Uterus (tissue), 4 donors: ENCODE data around the gene ZMPSTE24. TPM values are rescaled to one million over a fixed set of nuclear protein-coding genes. Genes with fewer than 3 reads are reported as not detected.

Source experiments
- DNase-seq, 2 donors: peaks; one replicate each; pipeline ENCODE4 v3.0.0-alpha.2; 2019 to 2020
- H3K27ac ChIP-seq, 2 donors: fragments of 200-600 bp; sonication (generic); 1 replicate in 1 of 2; 2 replicates in 1 of 2; pipeline ENCODE4 v1.5.1; 2016 to 2018
- H3K27me3 ChIP-seq, 2 donors: fragments of 200-600 bp; sonication (generic); one replicate each; pipeline ENCODE4 v1.5.1; 2018 to 2019; ENCODE audit warnings: control low read depth in 1 of 2
- H3K36me3 ChIP-seq, 2 donors: fragments of 200-600 bp; sonication (generic); one replicate each; pipeline ENCODE4 v1.5.1; 2019; ENCODE audit warnings: control low read depth in 1 of 2
- H3K4me1 ChIP-seq, 2 donors: fragments of 200-600 bp; sonication (generic); one replicate each; pipeline ENCODE4 v1.5.1; 2018 to 2019; ENCODE audit warnings: control low read depth in 1 of 2
- H3K4me3 ChIP-seq, 2 donors: fragments of 200-600 bp; sonication (generic); 1 replicate in 1 of 2; 2 replicates in 1 of 2; pipeline ENCODE4 v1.5.1; 2018 to 2019; ENCODE audit warnings: mild to moderate bottlenecking in 1 of 2
- H3K9me3 ChIP-seq, 2 donors: fragments of 200-600 bp; sonication (generic); one replicate each; pipeline ENCODE4 v1.5.1; 2019; ENCODE audit warnings: control low read depth in 1 of 2
- POLR2A ChIP-seq, 2 donors: fragments of 450-650 bp; IDR thresholded peaks; one replicate each; pipeline ENCODE4 v1.6.1; 2016; ENCODE audit warnings: antibody characterized with exemption in 2 of 2, mild to moderate bottlenecking in 1 of 2, moderate library complexity in 1 of 2
- intact Hi-C: fragments of 100-400 bp; cut with DNase I; formaldehyde crosslinking; loops from one replicate; pipeline ENCODE4 v1.15.1; 2023; ENCODE audit warnings: low total_unique reads
- total RNA-seq, 4 donors: library from RNA; depleted of rRNA in 3 of 4; stranded (reverse); fragments of >200 nt in 3 of 4; gene quantifications; one replicate each; pipeline versions ENCODE4 v1.1.0 to v1.2.4, GENCODE V29; 2014 to 2023
- TF ChIP-seq, protein P1 (sequence below), 4 experiments: fragments of 200-600 bp in 2 of 4; fragments of 450-650 bp in 2 of 4; sonication (generic) in 2 of 4; IDR thresholded peaks; one replicate each; pipeline ENCODE4 v1.5.1; 2016 to 2019; ENCODE audit warnings: antibody characterized with exemption in 4 of 4, mild to moderate bottlenecking in 2 of 4, moderate library complexity in 1 of 4
- donor health status: DM: yes; HTN: yes; CAD: no.

ZMPSTE24 gene
- total RNA-seq, 4 donors from 2014 or later = 17.9 to 79.1 (median 56.2) TPM

DNA sequence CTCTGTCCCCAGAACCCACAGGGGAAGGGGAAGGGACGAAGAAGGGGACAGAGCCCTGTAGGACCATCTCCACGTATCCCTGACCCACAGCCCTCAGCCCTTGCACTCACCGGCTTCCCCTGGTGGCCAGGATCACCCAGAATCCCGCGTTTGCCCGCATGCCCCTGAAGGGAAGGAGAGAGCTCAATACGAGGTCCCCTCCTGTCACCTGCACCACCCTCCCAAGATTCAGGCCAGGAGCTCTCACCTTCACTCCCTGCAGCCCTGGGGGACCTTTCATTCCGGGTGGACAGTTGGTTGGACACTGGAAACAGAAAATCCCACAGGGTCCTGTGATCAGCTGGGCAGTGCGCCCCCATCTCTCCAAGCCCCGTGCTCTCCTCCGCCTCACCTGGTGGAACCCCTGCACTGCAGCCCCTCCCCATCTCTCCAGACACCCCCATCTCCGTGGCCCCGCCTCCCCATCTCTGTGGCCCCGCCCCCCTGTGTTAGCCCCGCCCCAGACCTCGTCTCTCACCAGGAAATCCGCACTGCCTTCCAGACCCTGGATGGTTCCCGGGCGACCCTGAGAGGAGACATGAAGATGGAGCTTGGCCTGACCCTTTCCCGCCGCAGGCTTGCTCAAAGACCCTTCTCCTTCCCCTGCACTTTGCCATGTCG is 53.1 kb downstream of the ZMPSTE24 start:
- Histone ChIP-seq H3K36me3 (no peaks in the 10 kb centered on the region), H3K9me3 (no peaks in the 10 kb centered on the region), H3K27ac (no peak overlapping the region), H3K4me3 (no peak overlapping the region), H3K27me3 (no peaks in the 10 kb centered on the region), H3K4me1 (no peaks in the 10 kb centered on the region)
- intact Hi-C loops = loop anchor here (10.0 kb wide), 1 partner anchor 156 kb away; no protein-coding TSS in a partner anchor
- TF ChIP-seq POLR2A (IDR thresholded peaks at IDR 0.05) = no peak
- DNase-seq = no peak

DNA sequence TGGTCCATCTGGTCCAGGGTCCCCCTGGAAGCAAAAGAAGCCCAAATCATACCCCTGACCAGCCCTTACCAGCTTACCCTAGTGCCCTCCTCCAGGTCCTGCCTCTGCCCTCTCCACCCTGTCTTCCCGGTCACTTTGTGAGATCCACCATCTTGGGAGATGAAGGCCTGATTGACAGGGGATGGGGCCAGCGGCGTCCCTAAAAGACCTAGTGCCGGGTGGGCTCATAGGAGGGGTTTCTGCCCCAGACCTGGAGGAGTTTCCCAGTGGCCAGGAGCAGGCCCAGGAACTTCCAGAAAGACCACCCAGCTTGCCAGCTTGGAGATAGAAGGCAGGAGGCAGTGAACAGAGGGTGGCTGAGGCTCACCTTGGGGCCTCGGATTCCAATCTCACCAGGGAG is 53.7 kb downstream of the ZMPSTE24 start:
- no peaks in the 10 kb centered on the region for H3K36me3 ChIP-seq
- no peak overlapping the region for H3K27ac ChIP-seq
- no peaks in the 10 kb centered on the region for H3K9me3 ChIP-seq
- intact Hi-C loops = loop anchor here (10.0 kb wide), 1 partner anchor 157 kb away; no protein-coding TSS in a partner anchor
- no peak overlapping the region for H3K4me3 ChIP-seq
- H3K4me1 ChIP-seq = peaks cover 0 to 4% of the 10 kb centered on the region in 2 donors
- H3K27me3 ChIP-seq = peaks cover 0 to 4% of the 10 kb centered on the region in 2 donors
- TF ChIP-seq, protein P1, sequence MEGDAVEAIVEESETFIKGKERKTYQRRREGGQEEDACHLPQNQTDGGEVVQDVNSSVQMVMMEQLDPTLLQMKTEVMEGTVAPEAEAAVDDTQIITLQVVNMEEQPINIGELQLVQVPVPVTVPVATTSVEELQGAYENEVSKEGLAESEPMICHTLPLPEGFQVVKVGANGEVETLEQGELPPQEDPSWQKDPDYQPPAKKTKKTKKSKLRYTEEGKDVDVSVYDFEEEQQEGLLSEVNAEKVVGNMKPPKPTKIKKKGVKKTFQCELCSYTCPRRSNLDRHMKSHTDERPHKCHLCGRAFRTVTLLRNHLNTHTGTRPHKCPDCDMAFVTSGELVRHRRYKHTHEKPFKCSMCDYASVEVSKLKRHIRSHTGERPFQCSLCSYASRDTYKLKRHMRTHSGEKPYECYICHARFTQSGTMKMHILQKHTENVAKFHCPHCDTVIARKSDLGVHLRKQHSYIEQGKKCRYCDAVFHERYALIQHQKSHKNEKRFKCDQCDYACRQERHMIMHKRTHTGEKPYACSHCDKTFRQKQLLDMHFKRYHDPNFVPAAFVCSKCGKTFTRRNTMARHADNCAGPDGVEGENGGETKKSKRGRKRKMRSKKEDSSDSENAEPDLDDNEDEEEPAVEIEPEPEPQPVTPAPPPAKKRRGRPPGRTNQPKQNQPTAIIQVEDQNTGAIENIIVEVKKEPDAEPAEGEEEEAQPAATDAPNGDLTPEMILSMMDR (IDR thresholded peaks at IDR 0.05) = no peak
- no peak for TF ChIP-seq POLR2A (IDR thresholded peaks at IDR 0.05)
- no peak for DNase-seq

DNA sequence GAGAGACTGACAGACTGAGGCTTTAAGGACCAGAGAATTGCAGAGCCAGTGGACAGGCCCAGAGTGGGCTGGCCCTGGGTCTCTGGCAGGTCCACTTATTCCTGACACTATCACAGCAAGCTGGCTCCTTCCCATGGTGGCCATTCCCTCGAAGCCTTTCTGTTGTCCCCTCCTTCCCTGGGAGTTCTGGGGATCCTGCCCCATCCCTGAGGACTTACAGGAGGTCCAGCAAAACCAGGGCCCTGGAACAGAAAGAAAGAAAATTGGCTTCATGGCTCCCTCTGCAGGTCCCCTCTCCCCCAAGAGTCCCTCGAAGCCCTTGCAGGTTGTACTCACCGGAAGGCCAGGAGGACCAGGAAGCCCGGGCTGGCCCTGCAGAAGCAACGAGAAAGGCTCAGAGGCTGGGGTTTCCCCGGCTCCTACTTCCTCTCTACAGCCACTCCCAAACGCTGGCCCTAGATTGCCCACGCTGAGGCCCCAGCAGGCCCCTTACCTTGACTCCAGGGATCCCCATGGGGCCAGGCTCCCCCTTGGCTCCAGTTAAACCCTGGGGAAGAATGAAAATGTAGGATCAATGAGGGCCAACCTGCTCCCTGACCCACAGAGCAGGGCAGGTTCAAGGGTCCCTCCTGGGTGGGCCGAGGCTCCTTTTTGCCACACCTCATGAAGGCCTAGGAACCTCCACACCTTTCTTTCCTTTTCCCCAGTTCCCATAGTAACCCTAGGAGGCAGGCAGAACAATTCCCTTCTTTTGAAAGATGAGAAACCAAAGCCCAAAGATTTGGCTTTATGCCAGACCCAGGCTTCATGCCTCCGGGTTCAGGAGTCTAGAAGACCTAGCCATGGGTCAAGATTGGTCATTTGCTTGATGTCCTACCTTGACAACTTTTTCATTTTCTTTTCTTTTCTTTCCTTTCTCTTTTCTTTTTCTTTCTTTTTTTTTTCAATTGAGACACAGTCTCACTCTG is 54.5 kb downstream of the ZMPSTE24 start:
- no peak overlapping the region for H3K4me3 ChIP-seq
- no peaks in the 10 kb centered on the region for H3K9me3 ChIP-seq
- intact Hi-C loops = loop anchor here (10.0 kb wide), 1 partner anchor 158 kb away; no protein-coding TSS in a partner anchor
- peaks cover 0 to 7% of the 10 kb centered on the region in 2 donors for H3K27me3 ChIP-seq
- no peak for DNase-seq
- H3K36me3 ChIP-seq = no peaks in the 10 kb centered on the region
- TF ChIP-seq, protein P1 (IDR thresholded peaks at IDR 0.05) = no peak
- no peak for TF ChIP-seq POLR2A (IDR thresholded peaks at IDR 0.05)
- no peak overlapping the region for H3K27ac ChIP-seq
- H3K4me1 ChIP-seq = peaks cover 0 to 7% of the 10 kb centered on the region in 2 donors

DNA sequence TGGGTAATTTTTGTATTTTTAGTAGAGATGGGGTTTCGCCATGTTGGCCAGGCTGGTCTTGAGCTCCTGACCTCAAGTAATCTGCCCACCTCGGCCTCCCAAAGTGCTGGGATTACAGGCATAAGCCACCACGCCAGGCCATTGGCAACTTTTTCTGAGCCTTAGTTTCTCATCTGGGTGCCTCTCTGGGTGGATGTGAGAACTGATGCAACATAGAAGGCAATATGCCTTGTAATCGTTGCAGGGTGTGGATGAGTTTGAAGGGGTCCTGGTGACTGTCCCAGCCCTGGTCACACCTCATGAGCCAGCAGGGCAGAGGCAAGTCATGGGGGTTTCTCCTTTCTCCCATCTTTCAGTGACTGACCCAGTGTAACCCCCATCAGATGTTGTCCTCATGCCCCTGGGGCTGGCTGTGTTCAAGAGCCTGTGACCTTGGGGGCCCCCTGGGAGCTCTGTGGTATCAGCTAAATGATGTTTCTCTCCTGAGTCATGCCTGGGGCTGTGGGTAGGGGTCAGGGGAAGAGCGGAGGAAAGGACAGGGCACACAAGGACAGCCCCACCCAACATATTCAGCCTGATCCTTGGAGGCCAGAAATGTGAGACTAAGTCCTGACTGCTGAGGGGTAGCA is 55.4 kb downstream of the ZMPSTE24 start:
- Histone ChIP-seq H3K4me3 (no peak overlapping the region), H3K27me3 (peaks cover 0 to 7% of the 10 kb centered on the region in 2 donors), H3K27ac (no peak overlapping the region), H3K4me1 (peaks cover 0 to 7% of the 10 kb centered on the region in 2 donors), H3K9me3 (no peaks in the 10 kb centered on the region), H3K36me3 (no peaks in the 10 kb centered on the region)
- intact Hi-C loops = loop anchor here (10.0 kb wide), 1 partner anchor 159 kb away; no protein-coding TSS in a partner anchor
- no peak for TF ChIP-seq POLR2A (IDR thresholded peaks at IDR 0.05)
- TF ChIP-seq, protein P1 (IDR thresholded peaks at IDR 0.05) = no peak
- no peak for DNase-seq

DNA sequence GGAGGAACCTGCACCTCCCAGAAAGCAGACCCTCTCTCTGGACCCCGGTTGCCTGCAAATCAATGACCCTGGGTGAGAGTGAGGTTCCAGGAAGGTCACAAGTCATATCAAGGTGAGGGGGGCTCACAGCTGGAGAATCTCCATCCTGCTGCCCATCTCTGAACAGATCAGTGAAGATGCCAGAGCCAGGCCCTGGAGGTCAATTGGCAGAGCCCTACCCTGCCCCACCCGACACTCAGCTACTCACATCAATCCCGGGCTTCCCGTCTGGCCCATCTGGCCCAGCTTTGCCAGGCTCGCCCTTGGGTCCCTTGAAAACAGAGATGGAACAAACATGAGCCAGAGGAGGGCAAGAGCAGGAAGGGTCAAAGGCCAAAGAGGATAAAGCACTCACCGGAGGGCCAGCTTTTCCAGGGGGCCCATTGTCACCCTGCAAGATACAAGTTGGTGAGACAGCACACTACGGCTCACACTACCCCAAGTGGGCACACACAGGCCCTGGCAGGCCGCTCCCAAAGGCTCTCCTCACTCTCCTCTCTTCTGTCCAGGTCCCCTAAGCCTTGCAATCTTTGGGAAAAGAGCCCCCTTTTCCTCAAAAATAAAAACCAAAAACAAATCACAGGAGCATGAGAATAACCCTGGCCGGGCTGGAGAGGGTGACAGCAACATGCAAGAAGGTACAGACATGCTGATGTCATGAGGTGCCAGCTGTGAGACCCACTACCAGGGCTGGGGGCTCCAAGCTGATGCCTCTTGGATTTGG is 56.1 kb downstream of the ZMPSTE24 start:
- H3K27ac ChIP-seq = no peak overlapping the region

More for the DNA sequence above, 56.1 kb downstream of the ZMPSTE24 start:
- H3K27me3 ChIP-seq = peaks cover 0 to 7% of the 10 kb centered on the region in 2 donors
- no peak for DNase-seq
- no peaks in the 10 kb centered on the region for H3K36me3 ChIP-seq
- H3K4me3 ChIP-seq = no peak overlapping the region
- intact Hi-C loops = loop anchor here (10.0 kb wide), 1 partner anchor 159 kb away; no protein-coding TSS in a partner anchor
- no peaks in the 10 kb centered on the region for H3K9me3 ChIP-seq
- H3K4me1 ChIP-seq = peaks cover 0 to 7% of the 10 kb centered on the region in 2 donors
- TF ChIP-seq, protein P1 (IDR thresholded peaks at IDR 0.05) = no peak
- TF ChIP-seq POLR2A (IDR thresholded peaks at IDR 0.05) = no peak
